HG03103 (cell line): ENCODE measurements around the gene PEG3.

ENCODE experiments used
- ATAC-seq: cut with Tn5 transposase; IDR thresholded peaks from one replicate; pipeline ENCODE4 v1.9.1; 2021; ENCODE audit warnings: low read depth; ENCODE audit not compliant: unreplicated experiment

PEG3 gene

DNA sequence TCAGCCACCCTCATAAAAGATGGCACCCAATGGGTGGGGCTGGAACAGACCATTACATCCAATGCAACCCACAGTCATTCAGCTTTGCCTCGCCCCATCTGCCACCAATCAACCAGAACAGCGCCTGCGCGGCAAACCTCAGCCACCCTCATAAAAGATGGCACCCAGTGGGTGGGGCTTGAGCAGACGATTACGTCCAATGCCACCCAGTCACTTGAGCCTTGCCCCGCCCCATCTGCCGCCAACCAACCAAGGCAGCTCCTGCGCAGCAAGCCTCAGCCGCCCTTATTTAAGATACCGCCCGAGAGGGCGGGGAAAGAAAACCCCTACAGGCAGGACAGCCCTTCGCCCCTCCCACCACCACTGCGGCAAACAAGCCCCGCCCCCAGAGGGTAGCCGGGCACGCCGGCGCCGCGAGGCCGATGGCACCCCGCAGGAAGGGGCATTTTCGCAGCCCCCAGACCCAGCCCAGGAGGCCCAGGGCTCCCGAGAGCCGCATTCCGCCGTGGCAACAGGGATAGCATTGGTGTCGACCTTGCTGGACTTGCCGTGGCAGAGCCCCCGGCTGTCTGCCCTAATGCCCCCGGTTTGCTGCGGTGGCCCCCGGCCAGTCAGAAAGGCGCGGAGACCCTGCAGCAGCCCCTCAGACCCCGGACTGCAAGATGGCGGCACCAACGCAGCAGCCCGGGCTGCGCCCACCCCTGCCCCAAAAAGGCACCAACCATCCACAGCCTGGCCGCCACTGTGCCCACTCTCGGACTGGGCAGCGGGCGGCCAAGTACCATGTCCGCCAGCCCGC lies 675 bp downstream of the PEG3 start:
- no peak for ATAC-seq

DNA sequence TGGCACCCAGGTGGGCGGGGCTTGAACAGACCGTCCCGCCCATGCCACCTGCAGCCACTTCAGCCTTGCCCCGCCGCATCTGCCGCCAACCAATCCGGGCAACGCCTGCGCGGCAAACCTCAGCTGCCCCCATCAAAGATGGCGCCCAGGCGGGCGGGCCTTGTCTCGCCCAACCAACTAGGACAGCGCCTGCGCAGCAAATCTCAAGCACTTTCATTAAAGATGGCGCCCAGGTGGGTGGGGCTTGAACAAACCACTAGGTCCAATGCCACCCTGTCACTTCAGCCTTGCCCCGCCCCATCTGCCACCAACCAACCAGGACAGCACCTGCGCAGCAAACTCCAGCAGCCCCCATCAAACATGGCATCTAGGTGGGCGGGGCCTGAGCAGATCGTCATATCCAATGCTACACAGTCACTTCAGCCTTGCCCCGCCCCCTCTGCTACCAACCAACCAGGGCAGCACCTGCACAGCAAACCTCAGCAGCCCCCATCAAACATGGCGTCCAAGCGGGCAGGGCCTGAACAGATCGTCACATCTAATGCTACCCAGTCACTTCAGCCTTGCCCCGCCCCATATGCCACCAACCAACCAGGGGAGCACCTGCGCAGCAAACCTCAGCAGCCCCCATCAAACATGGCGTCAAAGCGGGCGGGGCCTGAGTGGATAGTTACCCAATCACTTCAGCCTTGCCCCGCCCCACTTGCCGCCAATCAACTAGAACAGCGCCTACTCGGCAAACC lies 1.4 kb downstream of the PEG3 start:
- no peak for ATAC-seq

GRCh38 chr19:56838024-56838908 lies 2.3 kb downstream of the PEG3 start:
- ATAC-seq: no peak

- ATAC-seq: no peak
Observed at GRCh38 chr19:56837492-56838023, 3.0 kb downstream of the PEG3 start.

- ATAC-seq: no peak
Observed at GRCh38 chr19:56837004-56837403, 3.5 kb downstream of the PEG3 start.

DNA sequence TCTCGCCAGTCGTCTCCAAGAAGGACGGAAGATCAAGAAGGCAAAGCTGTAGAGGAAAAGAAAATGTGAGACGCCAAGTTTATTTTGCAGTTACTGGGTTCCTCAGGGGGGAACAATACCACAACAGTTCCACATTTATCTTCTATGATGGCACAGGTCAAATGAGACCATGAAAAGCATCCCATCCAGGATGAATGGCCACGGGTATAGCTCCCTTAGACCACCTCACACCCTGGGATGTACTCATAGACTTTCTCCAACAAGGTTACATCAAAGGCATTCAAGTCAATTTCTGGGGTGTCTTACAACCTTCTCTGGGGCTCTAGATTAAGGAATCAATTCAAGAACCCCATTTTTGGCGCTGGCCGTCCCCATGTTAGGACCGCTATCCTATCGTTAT lies 4.5 kb downstream of the PEG3 start:
- ATAC-seq: no peak

DNA sequence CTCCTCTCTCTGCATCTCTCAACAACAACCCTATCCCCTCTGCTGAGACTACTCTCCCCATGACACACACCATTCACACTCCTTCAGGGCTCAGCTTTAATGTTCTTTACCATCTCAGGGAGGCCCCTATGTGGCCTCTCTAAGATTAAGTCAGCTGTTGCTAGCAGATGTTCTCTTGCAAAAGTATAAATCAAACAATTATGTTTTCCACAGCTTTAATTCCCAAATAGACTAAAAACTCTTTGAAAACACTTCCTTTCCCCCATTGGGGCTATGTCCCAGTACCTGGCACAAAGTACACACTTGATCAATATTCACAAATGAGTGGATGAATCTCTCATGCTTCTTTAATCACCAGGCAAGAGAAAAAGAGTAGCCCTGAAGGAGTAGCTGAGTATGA lies 5.1 kb downstream of the PEG3 start:
- no peak for ATAC-seq

- ATAC-seq: no peak
Observed at GRCh38 chr19:56834564-56835375, 5.8 kb downstream of the PEG3 start.

GRCh38 chr19:56832352-56832928 lies 8.1 kb downstream of the PEG3 start:
- no peak for ATAC-seq

GRCh38 chr19:56831255-56831654 lies 9.3 kb downstream of the PEG3 start:
- ATAC-seq: no peak

- ATAC-seq: no peak
Observed at GRCh38 chr19:56829596-56829995, 10.9 kb downstream of the PEG3 start.

GRCh38 chr19:56827708-56828107 lies 12.8 kb downstream of the PEG3 start:
- no peak for ATAC-seq

GRCh38 chr19:56823956-56824355 lies 16.6 kb downstream of the PEG3 start:
- no peak for ATAC-seq

DNA sequence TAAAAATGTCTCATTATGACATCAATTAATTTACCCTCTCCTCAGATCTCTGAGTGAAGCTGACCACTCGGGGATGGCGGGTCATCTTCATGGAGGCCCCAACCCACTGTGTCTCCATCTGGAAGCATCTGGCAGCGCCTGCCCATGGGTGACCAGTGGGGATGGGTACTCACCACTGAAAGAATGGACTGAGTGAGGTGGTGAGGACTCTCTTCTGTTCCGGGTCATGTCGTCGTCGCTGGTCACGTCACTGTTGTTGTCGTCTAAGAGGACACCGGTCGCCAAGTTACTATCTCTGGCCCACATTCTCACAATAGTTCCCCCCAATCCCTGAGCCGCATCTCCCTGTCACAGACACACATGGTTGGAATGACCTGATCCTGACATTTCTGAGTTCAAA lies 17.1 kb downstream of the PEG3 start:
- ATAC-seq: no peak

DNA sequence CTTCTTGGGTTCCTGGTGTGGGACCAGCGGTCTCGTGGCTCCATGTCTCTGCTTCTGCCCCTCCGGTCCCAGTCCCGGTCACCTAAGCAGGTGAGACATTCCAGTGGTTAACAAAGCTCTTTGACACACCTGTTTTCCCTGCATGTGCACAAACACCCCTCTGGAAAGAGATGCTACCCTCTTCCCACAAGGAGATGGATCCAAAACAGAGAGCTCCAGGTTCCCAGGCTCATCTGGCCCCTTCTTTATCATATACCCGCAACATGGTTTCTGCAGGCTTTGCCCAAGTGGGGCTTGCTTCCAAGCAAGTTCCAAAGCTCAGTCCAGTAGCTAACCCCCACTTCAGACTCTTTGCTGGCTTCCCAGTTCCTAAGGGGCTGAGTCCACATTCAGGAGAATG lies 17.8 kb downstream of the PEG3 start:
- no peak for ATAC-seq

- ATAC-seq: no peak
Observed at GRCh38 chr19:56821675-56822074, 18.9 kb downstream of the PEG3 start.

- ATAC-seq: no peak
Observed at GRCh38 chr19:56821209-56821608, 19.3 kb downstream of the PEG3 start.

DNA sequence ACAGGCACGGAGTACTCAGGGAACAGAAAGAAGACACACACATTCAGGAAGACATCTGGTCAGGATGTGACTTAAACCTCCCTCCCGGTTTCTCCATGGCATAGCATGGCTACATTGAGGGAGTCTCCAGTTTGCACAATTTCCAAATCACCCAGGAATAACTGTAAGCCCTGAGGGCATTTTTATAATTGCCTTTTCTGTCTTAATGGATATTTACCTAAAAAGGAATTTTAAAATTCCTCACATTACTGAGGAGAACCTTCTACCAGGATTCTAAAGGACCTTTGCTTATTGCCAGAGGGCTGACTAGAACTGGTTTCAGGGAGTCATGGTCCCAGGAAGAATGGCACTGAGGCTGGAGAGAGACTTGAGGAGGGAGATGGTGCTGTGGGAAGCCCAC lies 21.4 kb downstream of the PEG3 start:
- ATAC-seq: no peak

- no peak for ATAC-seq
Observed at GRCh38 chr19:56814656-56815055, 25.9 kb downstream of the PEG3 start.

DNA sequence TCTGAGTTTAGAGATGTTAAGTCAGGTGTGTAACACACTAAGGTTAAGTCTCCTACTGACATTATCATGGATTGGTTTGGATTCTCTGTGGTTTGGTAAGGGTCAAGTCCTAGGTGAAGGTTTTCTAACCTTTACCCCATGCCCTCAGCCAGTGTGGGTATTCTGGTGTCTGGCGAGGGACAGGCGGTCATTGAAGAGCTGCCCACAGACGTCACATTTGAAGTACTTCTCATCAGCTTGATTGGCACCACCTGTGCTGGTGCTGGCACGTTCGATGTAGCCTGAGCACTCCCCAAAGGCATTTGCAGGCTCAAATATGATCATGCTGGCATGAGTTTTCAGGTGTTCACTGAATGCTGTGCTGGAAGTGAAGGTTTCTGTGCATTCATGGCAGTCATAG lies 27.0 kb downstream of the PEG3 start:
- ATAC-seq: no peak
